Panc1 (cell line): ENCODE data around the gene NPM1. TPM values are rescaled to one million over a fixed set of nuclear protein-coding genes. Genes with fewer than 3 reads are reported as not detected.
"Not testable (repeated sequence)": the region's sequence is repeated elsewhere in the genome, so short reads cannot be mapped to it uniquely, and the experiment has no call there.

Source experiments
- ATAC-seq: fragments of 200-7000 bp; cut with Tn5 transposase; 2 replicates; pipeline ENCODE4 v1.9.1; 2020; ENCODE audit warnings: mild to moderate bottlenecking, moderate library complexity
- BruUV-seq: library from RNA; stranded (reverse); fragments of 400-500 nt; replicated peaks from 2 replicates; lab custom pipeline; 2021; lab: Mats Ljungman, UMichigan
- CTCF ChIA-PET: fragments of 300-600 bp; sonication (Branson Sonifier 250); formaldehyde crosslinking; loops from one replicate; lab custom pipeline; 2022; ENCODE audit warnings: antibody characterized with exemption; lab: Charles Lee
- POLR2A ChIA-PET: fragments of 300-600 bp; sonication (Branson Sonifier 250); formaldehyde crosslinking; loops from one replicate; lab custom pipeline; 2022; ENCODE audit warnings: antibody characterized with exemption; lab: Charles Lee
- DNase-seq: peaks from one replicate; pipeline ENCODE4 v3.0.0-alpha.2; 2010; ENCODE audit warnings: low read depth, low spot score
- H3K27ac ChIP-seq: 2 replicates; pipeline ENCODE4 v1.5.1; 2011; ENCODE audit warnings: mild to moderate bottlenecking, low read length, inconsistent platforms
- H3K27me3 ChIP-seq: fragments of 200-500 bp; sonication (Bioruptor generic); 2 replicates; pipeline ENCODE4 v1.6.0; 2014; ENCODE audit warnings: low read length, inconsistent platforms; ENCODE audit not compliant: control insufficient read depth, insufficient read depth
- H3K36me3 ChIP-seq: fragments of 200-500 bp; sonication (Bioruptor generic); 2 replicates; pipeline ENCODE4 v1.5.1; 2014; ENCODE audit warnings: inconsistent platforms, mild to moderate bottlenecking, low read length, moderate library complexity; ENCODE audit not compliant: control insufficient read depth, insufficient read depth
- H3K4me1 ChIP-seq: 2 replicates; pipeline ENCODE4 v1.5.1; 2011; ENCODE audit warnings: inconsistent platforms, mild to moderate bottlenecking, low read length, moderate library complexity; ENCODE audit not compliant: control insufficient read depth, insufficient read depth
- H3K4me3 ChIP-seq, 2 experiments: 2 replicates each; pipeline ENCODE4 v1.5.1; 2011 to 2012; ENCODE audit warnings: low read depth in 2 of 2, low read length in 2 of 2, mild to moderate bottlenecking in 2 of 2, inconsistent platforms in 1 of 2, moderate library complexity in 1 of 2
- H3K9me3 ChIP-seq: fragments of 200-500 bp; sonication (Bioruptor generic); 2 replicates; pipeline ENCODE4 v1.5.1; 2014; ENCODE audit warnings: low read depth, mild to moderate bottlenecking, inconsistent platforms, low read length, moderate library complexity; ENCODE audit not compliant: control insufficient read depth, insufficient read depth
- POLR2AphosphoS5 ChIP-seq: IDR thresholded peaks from 2 replicates; pipeline ENCODE4 v1.6.1; 2012; ENCODE audit warnings: mild to moderate bottlenecking, low read depth, low read length, moderate library complexity
- SIN3A ChIP-seq: IDR thresholded peaks from 2 replicates; pipeline ENCODE4 v1.6.1; 2012; ENCODE audit warnings: low read depth, mild to moderate bottlenecking, low read length, moderate library complexity, borderline replicate concordance; ENCODE audit not compliant: insufficient read depth
- TCF7L2 ChIP-seq: IDR thresholded peaks from 2 replicates; pipeline ENCODE4 v1.6.1; 2011; ENCODE audit warnings: mild to moderate bottlenecking, low read depth, low read length, inconsistent platforms
- in situ Hi-C: cut with HindIII; loops from 2 replicates; pipeline ENCODE4 v1.10.0; 2016; ENCODE audit warnings: low sequenced_read_pairs, low pct_unique_long_range_greater_than_20kb
- intact Hi-C: fragments of 100-400 bp; cut with micrococcal nuclease; formaldehyde crosslinking; loops from one replicate; pipeline ENCODE4 v1.10.0; 2022; ENCODE audit not compliant: unreplicated experiment
- total RNA-seq: library from RNA; stranded (reverse); gene quantifications from one replicate; pipeline ENCODE4 v1.2.1, GENCODE V29; 2021; ENCODE audit not compliant: unreplicated experiment
- TF ChIP-seq, protein P1 (sequence below), 2 experiments: IDR thresholded peaks; 2 replicates each; pipeline ENCODE4 v1.6.1; 2011 to 2012; ENCODE audit warnings: low read depth in 2 of 2, control low read depth in 1 of 2, low read length in 1 of 2, mild to moderate bottlenecking in 1 of 2, moderate library complexity in 1 of 2; ENCODE audit not compliant: insufficient read depth in 1 of 2
- TF ChIP-seq, protein P2 (sequence below): fragments of 450-650 bp; IDR thresholded peaks from 2 replicates; pipeline ENCODE4 v1.5.1; 2017; ENCODE audit warnings: mild to moderate bottlenecking

The NPM1 gene
- total RNA-seq, 1 experiment from 2014 or later = 1,864 TPM

GRCh38 chr5:171395042-171395441, 7.4 kb downstream of the NPM1 start:
- H3K27ac ChIP-seq = no peak overlapping the region
- no peak overlapping the region for H3K4me3 ChIP-seq
- BruUV-seq = no TSS peak
- in situ Hi-C loops (no loop called here), intact Hi-C loops (no loop called here)
- H3K27me3 ChIP-seq = no peaks in the 10 kb centered on the region
- TF ChIP-seq SIN3A (no peak), TCF7L2 (no peak), POLR2AphosphoS5 (no peak)
- TF ChIP-seq, protein P1, sequence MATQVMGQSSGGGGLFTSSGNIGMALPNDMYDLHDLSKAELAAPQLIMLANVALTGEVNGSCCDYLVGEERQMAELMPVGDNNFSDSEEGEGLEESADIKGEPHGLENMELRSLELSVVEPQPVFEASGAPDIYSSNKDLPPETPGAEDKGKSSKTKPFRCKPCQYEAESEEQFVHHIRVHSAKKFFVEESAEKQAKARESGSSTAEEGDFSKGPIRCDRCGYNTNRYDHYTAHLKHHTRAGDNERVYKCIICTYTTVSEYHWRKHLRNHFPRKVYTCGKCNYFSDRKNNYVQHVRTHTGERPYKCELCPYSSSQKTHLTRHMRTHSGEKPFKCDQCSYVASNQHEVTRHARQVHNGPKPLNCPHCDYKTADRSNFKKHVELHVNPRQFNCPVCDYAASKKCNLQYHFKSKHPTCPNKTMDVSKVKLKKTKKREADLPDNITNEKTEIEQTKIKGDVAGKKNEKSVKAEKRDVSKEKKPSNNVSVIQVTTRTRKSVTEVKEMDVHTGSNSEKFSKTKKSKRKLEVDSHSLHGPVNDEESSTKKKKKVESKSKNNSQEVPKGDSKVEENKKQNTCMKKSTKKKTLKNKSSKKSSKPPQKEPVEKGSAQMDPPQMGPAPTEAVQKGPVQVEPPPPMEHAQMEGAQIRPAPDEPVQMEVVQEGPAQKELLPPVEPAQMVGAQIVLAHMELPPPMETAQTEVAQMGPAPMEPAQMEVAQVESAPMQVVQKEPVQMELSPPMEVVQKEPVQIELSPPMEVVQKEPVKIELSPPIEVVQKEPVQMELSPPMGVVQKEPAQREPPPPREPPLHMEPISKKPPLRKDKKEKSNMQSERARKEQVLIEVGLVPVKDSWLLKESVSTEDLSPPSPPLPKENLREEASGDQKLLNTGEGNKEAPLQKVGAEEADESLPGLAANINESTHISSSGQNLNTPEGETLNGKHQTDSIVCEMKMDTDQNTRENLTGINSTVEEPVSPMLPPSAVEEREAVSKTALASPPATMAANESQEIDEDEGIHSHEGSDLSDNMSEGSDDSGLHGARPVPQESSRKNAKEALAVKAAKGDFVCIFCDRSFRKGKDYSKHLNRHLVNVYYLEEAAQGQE (IDR thresholded peaks at IDR 0.05; ENCODE audit: insufficient read depth in 1 of 2, low read depth in 2 of 2, low read length in 1 of 2) = no peak
- TF ChIP-seq, protein P2, sequence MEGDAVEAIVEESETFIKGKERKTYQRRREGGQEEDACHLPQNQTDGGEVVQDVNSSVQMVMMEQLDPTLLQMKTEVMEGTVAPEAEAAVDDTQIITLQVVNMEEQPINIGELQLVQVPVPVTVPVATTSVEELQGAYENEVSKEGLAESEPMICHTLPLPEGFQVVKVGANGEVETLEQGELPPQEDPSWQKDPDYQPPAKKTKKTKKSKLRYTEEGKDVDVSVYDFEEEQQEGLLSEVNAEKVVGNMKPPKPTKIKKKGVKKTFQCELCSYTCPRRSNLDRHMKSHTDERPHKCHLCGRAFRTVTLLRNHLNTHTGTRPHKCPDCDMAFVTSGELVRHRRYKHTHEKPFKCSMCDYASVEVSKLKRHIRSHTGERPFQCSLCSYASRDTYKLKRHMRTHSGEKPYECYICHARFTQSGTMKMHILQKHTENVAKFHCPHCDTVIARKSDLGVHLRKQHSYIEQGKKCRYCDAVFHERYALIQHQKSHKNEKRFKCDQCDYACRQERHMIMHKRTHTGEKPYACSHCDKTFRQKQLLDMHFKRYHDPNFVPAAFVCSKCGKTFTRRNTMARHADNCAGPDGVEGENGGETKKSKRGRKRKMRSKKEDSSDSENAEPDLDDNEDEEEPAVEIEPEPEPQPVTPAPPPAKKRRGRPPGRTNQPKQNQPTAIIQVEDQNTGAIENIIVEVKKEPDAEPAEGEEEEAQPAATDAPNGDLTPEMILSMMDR = no peak
- peaks cover 40% of the 10 kb centered on the region for H3K4me1 ChIP-seq
- H3K9me3 ChIP-seq = no peaks in the 10 kb centered on the region
- POLR2A ChIA-PET = no interaction called here
- CTCF ChIA-PET = no interaction called here
- peaks cover 50% of the 10 kb centered on the region for H3K36me3 ChIP-seq
- no peak for ATAC-seq
- DNase-seq = no peak

DNA sequence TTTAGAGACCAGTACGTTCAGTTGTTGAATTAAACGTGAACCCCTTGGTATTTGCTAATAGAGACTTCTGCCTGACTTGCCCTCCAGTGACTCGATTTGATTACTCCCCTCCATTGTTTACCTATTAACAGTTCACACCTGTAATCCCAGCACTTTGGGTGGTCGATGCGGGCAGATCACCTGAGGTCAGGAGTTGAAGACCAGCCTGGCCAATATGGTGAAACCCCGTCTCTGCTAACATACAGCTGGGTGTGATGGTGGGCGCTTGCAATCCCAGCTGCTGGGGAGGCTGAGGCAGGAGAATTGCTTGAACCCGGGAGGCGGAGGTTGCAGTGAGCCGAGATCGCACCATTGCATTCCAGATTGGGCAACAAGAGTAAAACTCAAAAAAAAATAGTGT, 8.9 kb downstream of the NPM1 start:
- DNase-seq, in situ Hi-C loops, ATAC-seq, CTCF ChIA-PET, H3K27me3 ChIP-seq, H3K9me3 ChIP-seq, H3K27ac ChIP-seq, BruUV-seq, intact Hi-C loops, H3K4me3 ChIP-seq, POLR2A ChIA-PET: not testable (repeated sequence)
- peaks cover 41% of the 10 kb centered on the region for H3K4me1 ChIP-seq
- H3K36me3 ChIP-seq = peaks cover 44% of the 10 kb centered on the region

DNA sequence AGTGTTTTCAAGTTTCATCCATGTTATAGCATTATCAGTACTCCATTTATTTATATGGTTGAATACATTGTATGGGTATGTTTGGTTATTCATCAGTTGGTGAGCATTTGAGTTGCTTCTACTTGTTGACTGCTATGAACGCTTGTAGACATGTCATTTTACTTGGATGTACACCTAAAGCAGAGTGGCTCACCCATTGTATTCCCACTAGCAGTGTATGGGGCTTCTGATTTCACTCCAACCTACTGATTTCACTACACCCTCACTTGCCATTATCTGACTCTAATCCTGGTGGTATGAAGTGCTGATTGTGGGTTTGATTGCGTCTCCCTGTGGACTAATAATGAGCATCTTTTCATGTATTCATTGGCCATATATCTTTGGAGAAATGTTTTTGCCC, 9.5 kb downstream of the NPM1 start:
- Histone ChIP-seq H3K4me3 (no peak overlapping the region), H3K9me3 (no peaks in the 10 kb centered on the region), H3K36me3 (peaks cover 44% of the 10 kb centered on the region), H3K27me3 (no peaks in the 10 kb centered on the region), H3K27ac (no peak overlapping the region), H3K4me1 (peaks cover 40% of the 10 kb centered on the region)
- TF ChIP-seq POLR2AphosphoS5 (no peak), SIN3A (no peak), TCF7L2 (no peak)
- TF ChIP-seq, protein P2 = no peak
- TF ChIP-seq, protein P1 (IDR thresholded peaks at IDR 0.05; ENCODE audit: insufficient read depth in 1 of 2, low read depth in 2 of 2, low read length in 1 of 2) = no peak
- in situ Hi-C loops = no loop called here
- BruUV-seq = no TSS peak
- no peak; the same call in 1 of the 2 replicates for ATAC-seq
- CTCF ChIA-PET = no interaction called here
- intact Hi-C loops = no loop called here
- no peak for DNase-seq
- POLR2A ChIA-PET = no interaction called here
